NCI-H1105 (cell line): ENCODE results near the gene PIK3R1.
"Not testable (repeated sequence)": the region's sequence is repeated elsewhere in the genome, so short reads cannot be mapped to it uniquely, and the experiment has no call there.

ENCODE experiments used
- DNase-seq: peaks from one replicate; lab custom pipeline; 2025; lab: John Stamatoyannopoulos, UW

The PIK3R1 gene

DNA sequence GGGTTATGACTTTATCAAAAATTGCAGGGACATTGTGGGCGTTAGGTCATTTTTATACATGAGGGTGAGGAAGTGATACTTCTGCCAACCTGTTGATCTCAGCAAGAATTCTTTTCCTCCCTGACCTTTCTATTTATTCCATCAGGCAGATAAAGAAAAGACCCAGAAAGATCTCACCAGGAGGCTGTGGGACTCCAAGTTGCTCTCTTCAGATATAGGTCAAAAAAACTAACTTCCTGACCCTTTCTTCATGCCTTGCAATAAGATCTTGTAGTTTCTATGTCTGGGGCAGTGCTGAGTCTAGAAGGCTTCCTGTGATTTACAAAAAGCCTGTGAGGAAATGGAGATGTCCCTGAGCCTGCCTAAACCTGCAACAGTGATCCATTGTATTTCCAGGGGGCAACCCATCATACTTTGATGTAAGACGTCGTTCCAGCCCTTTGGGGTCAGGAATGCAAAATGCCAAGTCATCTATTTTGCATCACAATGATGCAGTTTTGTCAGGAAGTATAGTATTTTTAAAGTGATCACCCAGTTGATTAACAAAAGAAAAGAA is 22.0 kb upstream of the PIK3R1 start:
- DNase-seq: no peak

DNA sequence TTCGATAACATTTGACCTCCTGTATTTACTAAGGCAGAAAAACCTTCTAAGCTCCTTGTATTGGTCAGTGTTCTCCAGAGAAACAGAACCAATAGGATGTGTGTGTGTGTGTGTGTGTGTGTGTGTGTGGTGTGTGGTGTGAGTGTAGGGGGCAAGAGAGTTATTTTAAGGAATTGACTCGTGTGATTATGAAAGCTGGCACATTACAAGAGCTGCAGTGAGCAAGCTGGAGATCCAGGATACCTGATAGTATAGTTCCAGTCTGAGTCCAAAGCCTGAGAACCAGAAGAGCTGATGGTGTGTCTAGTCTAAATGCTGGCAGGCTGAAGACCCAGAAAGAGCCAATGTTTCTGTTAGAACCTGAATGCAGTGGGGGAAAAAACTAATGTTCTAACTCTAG is 21.2 kb upstream of the PIK3R1 start:
- no peak for DNase-seq

DNA sequence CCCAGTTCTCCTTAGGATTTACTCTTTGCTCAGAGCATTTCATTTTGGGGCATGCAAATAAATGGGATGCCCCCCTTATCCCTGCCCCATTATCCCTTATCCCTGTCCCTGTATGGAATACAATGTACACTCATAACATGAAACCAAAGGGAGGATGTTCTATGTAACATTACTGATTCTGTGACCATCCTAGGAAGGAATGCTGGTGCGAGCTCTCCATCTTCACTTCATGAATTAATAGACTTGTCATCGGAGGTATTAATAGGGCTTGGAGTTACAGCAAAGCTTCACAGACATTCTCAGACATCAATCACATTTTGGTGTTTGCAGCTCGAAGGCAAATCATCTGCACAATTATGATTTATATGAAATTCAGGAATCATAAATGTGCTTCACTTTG is 20.4 kb upstream of the PIK3R1 start:
- no peak for DNase-seq

DNA sequence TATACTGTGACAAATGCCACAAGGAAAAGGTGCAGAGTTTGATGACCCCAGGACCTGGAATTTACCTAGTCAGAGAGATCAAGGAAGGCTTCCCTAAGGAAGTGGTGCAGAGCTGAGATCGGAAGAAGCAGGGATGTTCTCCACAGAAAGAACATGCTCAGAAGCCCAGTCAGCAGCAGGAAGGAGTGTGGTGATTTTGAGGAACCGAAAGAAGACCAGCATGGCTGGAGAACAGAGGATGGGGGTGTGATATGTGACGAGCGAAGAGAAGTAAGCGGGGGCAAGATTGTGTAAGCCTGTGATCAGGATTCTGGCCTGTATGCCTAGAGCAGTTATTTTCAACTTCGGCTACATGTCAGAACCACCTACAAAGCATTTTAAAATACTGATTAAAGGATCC is 18.7 kb upstream of the PIK3R1 start:
- no peak for DNase-seq

DNA sequence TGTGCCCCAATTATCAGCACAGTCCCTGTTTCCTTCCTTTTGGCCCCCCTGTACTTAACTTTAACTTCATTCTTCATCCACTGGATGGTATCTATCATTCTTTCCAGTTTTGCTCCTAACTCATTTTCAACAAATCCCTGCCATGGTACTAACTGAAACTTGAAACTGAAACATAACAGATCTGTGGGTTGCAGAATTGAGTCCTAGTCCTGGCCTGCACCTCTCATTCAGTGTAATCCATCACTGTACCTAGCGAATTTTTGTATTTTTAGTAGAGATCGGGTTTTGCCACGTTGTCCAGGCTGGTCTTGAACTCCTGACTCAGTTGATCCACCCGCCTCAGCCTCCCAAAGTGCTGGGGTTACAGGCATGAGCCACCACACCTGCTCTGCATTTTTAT is 15.3 kb upstream of the PIK3R1 start:
- no peak for DNase-seq

DNA sequence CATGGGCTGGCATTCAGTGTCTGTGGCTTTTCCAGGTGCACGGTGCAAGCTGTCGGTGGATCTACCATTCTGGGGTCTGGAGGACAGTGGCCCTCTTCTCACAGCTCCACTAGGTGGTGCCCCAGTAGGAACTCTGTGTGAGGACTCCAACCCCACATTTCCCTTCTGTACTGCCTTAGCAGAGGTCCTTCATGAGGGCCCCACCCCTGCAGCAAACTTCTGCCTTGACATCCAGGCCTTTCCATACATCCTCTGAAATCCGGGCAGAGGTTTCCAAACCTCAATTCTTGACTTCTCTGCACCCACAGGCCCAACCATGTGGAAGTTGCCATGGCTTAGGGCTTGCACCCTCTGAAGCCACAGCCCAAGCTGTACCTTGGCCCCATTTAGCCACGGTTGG is 4.9 kb upstream of the PIK3R1 start:
- DNase-seq: not testable (repeated sequence)

DNA sequence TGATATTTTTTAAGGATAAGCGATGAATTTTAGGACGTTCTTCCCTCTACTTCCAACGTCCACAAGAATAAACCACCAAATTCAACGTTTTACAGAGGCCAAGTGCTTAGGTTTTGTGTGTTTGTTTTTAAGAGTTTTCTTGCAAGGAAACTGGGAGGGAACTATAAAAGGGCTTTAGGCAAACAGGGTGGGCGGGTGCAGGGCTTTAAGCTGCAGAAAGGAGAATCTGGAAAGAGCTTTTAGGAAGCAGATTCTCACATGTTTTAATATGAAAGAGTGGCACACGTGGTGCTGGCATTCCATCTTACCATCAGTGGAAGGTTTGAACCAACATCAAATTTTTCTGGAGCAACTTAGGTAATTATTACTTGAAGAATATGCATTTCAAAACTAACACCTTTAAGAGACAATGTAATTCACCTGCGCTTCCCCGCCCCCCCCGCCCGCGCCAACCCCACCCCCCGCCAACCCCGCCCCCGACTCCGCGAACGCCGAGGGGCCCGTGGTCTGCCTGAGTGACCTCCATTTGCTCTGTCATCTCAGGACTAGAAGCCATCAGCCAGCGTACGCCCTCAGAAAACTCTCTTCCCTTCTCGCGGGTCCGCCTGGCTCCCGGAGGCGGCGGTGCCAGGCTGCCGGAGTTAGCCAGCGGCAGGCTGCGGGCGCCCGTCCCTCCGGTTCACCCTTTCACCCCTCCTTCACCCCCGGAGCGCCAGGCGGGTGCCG is 911 bp upstream of the PIK3R1 start:
- no peak for DNase-seq

DNA sequence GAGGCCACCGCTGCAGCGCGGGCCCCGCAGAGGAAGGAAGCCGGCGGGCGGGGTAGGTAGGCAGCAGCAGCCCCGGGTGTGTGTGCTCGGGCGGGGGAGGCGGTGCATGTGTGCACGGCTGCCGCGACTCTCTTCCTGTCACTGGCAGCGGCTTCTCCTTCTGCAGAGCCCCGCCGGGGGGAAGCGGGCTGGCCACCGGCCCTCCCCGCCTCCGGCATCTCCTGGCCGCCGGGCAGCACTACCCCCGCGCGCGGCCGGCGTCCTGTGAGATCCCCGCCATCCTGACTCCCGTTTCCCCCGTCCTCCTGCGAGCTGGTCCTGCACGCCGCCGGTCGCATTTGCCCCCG is 315 bp downstream of the PIK3R1 start:
- peak; percentile 49 for DNase-seq

DNA sequence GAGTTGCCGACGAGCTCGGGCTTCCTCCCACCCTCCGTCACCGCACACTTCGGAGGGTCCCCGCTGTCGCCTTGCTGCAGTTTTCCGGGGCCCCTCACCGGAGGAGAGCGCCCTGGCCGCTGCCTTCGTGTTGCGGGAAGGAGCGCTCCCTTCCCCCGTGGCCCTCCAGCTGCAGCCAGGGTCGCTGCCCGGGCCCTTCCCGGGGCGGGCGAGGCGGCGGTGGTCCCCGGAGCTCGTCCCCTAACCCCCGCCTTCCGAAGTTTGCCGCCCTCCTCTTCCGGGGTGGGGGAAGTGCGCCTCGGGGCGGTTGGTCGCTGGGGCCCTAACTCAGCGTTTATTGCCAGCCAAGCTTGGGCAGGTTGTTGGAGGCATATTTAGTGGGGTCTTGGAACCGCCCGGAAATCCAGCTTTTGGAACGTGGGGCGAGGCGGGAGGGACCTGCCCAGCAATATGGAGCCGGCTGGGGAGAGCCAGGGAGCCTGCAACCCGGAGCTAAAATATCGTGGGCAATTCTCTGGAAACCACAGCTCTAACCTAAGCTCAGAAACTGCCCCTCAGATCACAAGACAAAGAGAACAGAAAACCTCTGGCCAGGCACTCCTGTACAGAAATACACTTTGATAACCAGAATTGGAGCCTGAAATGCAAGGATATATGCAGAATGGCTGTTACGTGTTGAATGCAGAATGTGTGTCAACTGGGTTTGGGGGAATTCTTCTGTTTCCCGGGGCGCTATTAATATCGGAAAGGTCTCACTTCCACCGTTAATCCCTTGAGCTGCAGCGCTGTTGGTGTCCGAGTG is 890 bp downstream of the PIK3R1 start:
- peak; percentile 49 for DNase-seq

DNA sequence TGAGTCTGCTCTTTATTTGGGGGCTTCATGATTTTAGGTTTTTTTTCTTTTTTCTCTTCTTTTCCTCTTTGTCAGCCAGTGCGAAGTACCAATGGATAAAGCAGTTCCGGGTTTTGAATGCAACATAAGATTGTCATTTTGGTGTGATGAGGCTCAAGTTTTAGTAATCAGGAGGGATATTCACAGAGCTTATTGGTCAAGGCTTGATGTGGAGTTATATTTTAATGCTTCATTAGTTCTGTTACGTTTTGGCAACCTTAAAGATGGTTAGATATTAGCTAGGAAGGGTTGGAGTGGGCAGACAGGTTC is 1.4 kb downstream of the PIK3R1 start:
- no peak for DNase-seq

DNA sequence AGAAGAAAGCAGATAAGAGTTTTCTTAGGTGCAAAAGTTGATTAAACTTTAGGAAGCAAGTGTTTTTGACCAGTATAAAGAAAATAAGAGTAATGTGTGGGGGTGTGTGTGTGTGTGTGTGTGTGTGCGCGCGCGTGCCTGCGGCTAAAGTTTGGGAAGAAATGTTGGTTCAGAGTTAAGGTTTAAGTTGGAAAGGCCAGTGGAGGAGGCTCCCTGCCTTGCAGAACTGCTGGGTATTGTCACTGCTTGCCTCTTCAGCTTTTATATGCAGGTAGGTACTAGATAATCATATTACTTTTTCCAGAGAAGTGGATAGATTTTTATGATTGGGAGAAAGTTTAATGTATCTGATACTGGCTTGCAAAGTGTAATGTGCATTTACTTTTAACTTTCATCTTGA is 2.0 kb downstream of the PIK3R1 start:
- DNase-seq: no peak

DNA sequence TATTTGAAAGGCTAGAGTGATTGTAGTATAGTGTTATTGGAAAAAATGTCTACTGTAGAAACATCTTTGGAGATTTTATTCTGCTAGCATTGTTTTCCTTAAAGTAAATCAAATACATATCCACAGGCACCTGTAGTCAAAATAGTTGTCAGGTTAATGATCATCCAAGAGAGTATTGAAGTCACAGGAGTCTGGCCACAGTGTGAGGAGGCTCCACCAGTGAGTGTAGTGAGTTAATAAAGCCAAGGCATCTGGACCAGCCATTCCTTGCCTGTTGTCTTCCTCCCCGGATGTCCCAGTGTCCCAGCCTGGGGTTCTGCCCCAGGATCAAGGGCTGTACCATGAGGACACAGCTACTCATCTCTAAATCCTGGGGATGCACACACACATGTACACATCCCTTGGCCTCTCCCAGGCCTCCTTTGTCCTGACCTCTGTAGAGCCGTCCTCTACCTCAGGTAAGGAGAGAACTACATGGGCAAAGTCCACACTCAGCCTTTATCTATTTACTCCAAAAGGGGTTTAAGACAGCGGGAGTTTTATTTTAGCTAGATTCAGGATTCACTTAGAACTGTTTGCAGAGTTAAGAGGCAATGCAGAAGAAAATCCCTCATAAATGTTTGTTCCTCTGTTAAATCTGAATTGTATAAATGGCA is 3.7 kb downstream of the PIK3R1 start:
- DNase-seq: no peak

DNA sequence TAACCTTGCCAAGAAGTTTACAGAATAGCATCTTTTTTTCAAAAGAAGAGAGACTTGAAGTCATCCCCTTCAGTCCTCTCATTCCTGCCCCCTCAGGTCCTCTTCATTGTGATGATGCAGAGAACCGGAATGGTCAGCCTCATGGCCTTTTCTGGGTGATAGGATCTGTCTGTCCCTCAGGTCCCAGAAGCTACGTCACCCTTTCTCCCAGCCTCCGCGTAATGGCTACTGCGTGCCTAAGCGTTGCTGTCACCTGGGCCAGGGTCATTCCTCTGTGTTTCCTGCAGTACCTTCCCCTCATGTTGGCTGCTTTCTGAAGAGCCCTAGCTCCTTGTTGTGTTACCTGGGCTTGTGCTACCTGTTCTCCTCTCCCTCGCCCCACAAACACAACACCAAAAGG is 4.7 kb downstream of the PIK3R1 start:
- DNase-seq: no peak

DNA sequence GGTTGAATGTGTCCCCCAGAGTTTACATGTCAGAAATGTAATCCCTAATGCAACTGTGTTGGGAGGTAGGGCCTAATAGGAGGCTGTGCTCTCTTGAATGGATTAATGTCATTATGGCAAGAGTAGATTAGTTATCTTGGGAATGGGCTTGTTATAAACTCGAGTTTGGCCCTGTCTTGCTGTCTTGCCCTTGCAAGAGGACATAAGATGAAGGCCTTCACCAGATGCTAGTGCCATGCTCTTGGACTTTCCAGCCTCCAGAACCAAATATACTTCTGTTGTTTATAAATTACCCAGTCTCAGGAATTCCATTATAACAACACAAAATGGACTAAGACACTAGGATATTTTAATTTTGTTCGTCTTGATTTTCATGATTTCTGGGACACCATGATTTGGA is 5.4 kb downstream of the PIK3R1 start:
- DNase-seq: no peak

DNA sequence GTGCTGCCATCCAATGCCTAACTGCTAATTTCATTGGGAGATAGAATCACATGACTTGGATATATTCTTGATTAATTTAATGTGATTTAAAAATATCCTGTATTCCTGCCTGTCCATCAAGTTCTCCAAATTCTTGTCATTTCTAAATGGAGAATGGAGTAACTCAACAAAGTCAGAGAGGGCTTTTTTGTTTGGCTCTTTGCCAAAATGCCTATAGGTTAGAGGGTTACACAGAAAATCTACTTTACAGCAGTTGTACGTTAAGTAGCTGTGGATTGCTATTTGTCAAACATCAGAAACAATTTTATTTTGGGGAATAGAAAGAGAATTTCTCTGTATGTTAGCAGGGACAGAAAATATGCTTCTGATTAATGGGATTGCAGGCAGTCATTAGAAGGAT is 5.9 kb downstream of the PIK3R1 start:
- no peak for DNase-seq

DNA sequence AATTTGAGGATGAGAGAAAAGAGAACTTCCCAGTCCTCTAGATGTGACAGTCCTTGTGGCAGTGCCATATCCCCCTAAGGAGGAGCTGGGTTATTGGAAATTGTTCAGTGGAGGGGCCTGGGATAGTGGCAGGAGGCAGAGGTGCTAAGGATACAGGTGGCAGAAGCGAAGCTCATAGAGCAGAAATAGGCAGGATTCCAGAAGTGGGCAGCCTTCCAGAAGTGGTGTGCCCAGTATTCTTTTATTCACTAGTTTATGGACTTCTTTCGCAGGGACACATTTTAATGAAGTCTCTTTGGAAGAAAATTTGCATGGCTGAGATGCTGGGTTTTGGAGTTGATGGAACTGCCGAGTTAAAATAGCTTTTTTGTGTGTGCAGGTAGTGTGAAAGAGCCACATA is 6.8 kb downstream of the PIK3R1 start:
- no peak for DNase-seq

DNA sequence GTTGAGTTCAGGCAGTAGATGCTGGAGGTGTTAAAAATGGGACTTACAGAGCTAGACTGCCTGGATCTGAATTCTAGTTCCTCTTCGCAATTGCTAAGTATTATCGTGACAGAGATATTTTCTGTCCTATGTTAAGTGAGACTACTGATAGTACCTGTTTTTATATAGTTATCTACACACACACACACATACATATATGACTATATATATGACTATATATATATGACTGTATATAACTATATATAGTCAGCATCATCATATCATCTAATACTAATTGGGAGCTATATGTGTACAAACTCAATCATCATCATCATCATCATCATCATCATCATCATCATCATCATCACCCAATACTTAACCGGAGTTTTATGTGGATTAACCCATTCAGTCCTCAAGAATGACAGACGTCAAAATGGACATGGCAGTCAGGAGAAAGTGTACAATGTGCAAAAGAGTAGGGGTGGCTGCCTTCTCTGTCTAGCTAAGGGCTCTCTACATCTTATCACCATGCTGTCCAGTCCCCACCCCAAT is 7.3 kb downstream of the PIK3R1 start:
- no peak for DNase-seq

DNA sequence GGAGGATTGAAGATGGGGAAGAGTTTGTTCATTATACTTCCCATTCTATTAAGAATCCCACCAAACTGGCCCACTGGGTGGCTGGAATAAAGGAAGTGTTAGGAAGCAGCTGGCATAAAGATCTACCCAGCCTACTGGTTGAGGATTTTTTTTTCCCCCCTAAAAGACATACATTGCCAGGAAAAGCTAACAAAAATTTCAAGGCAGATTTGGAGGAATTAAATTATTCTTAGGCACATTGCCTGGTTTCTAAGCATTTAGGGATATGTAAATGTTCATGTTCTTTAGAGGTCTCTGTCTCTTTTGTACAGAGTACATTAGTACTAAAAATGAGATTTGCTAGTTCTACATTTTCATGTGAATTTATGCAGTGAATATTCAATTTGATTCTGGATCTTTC is 8.3 kb downstream of the PIK3R1 start:
- DNase-seq: no peak

DNA sequence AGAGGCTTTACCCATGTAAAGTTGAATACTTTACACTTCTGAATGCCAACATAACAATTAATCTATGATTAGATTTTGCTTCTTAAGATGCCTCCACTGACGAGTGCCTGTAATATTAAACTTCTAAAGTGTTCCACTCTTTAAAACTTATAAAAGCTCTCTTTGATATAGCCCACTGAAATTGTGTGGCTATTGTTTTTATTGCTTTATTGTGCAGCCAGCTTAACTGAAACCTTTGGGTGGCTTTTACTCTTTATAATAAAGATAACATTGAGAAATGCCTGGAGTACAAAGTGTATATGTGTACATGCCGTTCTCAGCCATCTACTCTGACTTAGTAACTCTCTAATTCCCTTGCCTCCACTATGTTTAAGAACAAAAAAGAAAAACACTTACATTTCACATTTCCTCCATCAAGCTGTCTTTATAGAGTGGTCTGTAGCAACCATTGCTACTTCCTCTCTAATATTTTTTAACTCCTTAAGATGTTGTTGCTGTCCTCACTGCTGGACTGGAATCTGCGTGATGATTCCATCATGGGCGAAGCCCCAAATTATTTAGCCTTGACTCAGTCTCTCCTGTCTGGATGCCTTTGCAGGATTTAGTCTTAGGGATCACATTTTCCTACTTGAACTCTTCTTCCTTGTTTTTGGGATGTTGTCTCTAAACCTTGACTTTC is 9.1 kb downstream of the PIK3R1 start:
- no peak for DNase-seq

DNA sequence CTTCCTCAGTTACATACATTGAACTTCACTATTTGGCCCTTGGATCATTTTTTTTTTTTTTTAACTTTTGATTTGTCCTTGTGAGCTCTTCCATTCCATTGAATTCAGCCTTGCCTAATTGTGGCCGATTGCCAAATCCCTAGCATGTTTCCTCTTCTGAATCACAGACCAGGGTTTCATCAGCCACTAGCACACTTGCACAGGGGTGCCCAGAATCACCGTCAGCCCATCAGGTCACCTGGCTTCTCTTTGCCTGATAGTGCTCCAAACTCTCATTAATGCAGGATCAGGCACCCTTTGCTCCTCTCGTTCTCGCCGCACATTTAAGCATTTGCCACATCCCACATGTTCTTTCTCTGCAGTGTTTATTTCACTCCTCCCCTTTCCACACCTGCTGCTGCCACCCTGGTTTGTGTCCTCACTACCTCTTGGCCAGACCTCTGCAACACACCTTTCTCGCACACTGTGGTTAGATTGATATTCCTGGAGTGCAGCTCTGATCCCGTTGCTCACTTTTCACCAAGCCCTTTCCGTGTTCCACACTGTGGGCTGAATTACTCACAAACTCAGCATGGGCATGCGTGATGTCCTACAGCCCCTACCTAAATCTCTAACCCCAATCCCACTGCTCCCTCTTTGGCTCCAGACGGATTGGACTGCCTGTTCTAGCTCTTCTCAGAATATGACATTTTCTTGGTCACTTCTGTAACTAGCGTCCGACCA is 9.8 kb downstream of the PIK3R1 start:
- no peak for DNase-seq

DNA sequence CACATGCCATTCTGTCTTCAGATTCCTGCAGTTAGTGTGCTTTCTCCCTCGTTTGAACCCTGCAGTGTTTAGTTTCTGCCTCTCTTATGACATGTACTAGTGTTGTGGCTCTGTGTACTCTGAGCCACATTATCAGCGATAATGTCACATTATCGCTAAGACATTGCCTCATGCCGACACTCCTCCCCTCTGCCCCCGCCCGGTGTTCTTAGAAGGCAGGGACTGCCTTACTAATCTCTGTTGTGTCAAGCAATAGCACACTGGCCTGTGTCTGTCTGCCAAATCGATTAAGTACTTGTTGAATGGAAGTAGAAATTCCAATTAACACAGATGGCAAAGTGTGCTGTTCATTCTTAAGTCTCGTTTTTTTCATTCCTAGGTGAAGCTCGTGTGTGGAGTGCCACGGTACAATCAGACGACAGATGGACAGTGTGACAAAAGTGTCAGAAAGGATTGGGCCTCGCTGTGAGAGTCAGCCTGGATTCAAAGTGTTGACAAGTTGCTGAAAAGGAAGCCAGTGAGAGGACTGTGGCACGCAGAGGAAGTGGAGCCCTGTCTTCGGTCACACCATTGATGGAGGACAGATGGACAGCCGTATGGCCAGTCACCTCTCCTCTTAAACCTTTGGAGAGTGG is 10.5 kb downstream of the PIK3R1 start:
- no peak for DNase-seq
